Inflammatory macrophage treated with lipopolysaccharide for 4 hours (primary cell): ENCODE data around the gene DLGAP1.

Experiments used
- DNase-seq: peaks from one replicate; pipeline ENCODE4 v3.0.0-alpha.2; 2020

The DLGAP1 gene

GRCh38 chr18:3552305-3552704 is 902.8 kb downstream of the DLGAP1 start:
- no peak for DNase-seq

GRCh38 chr18:3547891-3548615 is 907.1 kb downstream of the DLGAP1 start:
- DNase-seq, result no peak

GRCh38 chr18:3546106-3546505 is 909.0 kb downstream of the DLGAP1 start:
- no peak for DNase-seq

- DNase-seq, result no peak
These were observed 910.6 kb downstream of the DLGAP1 start for GRCh38 chr18:3544537-3544936.

- DNase-seq, result no peak
These were observed 913.3 kb downstream of the DLGAP1 start for GRCh38 chr18:3541549-3542386.

GRCh38 chr18:3540805-3541548 is 914.1 kb downstream of the DLGAP1 start:
- DNase-seq, result no peak

GRCh38 chr18:3538954-3539617 is 916.0 kb downstream of the DLGAP1 start:
- no peak for DNase-seq

GRCh38 chr18:3538456-3538855 is 916.7 kb downstream of the DLGAP1 start:
- no peak for DNase-seq

- DNase-seq, result no peak
These were observed 924.3 kb downstream of the DLGAP1 start for GRCh38 chr18:3530807-3531206.

- no peak for DNase-seq
These were observed 925.5 kb downstream of the DLGAP1 start for GRCh38 chr18:3529601-3530000.

- no peak for DNase-seq
These were observed 926.0 kb downstream of the DLGAP1 start for GRCh38 chr18:3529077-3529476.

GRCh38 chr18:3528231-3528630 is 926.9 kb downstream of the DLGAP1 start:
- no peak for DNase-seq

- DNase-seq, result no peak
These were observed 928.4 kb downstream of the DLGAP1 start for GRCh38 chr18:3526421-3527354.

- DNase-seq, result peak; percentile 10
These were observed 929.2 kb downstream of the DLGAP1 start for GRCh38 chr18:3525870-3526420.

- no peak for DNase-seq
These were observed 930.4 kb downstream of the DLGAP1 start for GRCh38 chr18:3524706-3525105.

GRCh38 chr18:3520230-3521085 is 934.6 kb downstream of the DLGAP1 start:
- no peak for DNase-seq

- no peak for DNase-seq
These were observed 940.5 kb downstream of the DLGAP1 start for GRCh38 chr18:3514312-3515216.

- no peak for DNase-seq
These were observed 941.6 kb downstream of the DLGAP1 start for GRCh38 chr18:3513481-3513880.

- DNase-seq, result no peak
These were observed 943.1 kb downstream of the DLGAP1 start for GRCh38 chr18:3511980-3512379.
